ENCODE data around the gene GAS6. TPM values are rescaled to one million over a fixed set of nuclear protein-coding genes. Genes with fewer than 3 reads are reported as not detected.

Gene GAS6
- polyA plus RNA-seq, 3 donors, result 18.9 to 30.6 (median 29.2) TPM

DNA sequence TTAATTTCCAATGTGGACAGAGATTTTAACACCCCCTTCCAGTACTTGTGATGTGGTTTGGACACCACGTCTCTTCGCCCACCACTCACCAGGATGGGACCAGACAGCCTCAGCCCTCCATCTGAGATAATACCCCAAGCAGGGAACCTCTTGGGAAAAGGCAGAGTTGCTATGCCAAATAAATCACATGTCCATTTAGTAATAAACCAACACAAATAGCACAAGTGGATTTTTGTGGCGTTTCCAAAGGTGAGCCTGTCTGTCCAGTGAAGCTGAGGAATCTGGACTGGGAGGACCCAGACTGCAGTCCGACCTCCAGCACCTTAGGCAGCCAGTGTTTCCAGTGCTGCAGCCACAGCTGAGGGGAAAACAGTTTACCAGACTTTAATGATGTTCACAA lies 34.1 kb upstream of the GAS6 start:
- no peak for DNase-seq (ENCODE audit: extremely low read depth in 1 of 11, low read depth in 9 of 11, low spot score in 4 of 11)

DNA sequence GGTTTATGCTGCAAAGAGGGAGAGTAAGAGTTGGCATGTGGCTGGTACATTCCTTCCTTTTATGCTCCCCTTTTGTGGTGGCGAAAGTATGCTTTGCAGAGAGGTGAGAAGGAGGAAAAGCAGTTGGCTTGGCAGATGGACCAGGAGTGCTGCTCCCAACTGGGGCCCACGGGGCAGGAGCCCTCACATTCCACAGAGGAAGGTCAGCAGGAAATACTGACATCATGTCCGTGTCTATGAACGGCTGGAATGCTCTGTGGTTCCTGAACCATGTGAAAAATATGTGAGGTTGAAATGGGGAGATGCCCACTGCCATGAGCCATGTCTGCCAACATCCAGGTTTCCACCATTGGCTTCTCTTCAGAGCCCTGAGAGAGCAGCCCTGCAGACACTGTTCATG lies 33.3 kb upstream of the GAS6 start:
- DNase-seq (ENCODE audit: extremely low read depth in 1 of 11, low read depth in 9 of 11, low spot score in 4 of 11), result no peak

DNA sequence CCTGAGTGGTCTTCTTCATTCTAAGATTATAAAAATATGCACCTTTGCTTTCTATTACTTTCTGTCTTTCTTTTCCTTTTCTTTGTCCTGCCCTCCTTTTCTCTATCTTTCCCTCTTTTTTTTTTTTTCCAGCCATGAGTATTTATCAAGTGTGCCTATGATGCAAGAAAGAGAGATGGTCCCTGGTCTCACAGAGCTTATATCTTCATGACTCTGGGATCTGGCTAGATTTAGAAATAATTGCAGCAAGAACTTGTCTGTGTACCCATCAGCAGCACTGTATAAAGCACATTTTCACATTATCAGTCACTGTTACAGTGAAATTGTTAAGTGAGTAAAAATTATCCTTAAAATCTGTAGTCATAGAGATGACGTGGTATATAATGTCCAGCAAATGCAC lies 31.6 kb upstream of the GAS6 start:
- no peak for DNase-seq (ENCODE audit: extremely low read depth in 1 of 11, low read depth in 9 of 11, low spot score in 4 of 11)

DNA sequence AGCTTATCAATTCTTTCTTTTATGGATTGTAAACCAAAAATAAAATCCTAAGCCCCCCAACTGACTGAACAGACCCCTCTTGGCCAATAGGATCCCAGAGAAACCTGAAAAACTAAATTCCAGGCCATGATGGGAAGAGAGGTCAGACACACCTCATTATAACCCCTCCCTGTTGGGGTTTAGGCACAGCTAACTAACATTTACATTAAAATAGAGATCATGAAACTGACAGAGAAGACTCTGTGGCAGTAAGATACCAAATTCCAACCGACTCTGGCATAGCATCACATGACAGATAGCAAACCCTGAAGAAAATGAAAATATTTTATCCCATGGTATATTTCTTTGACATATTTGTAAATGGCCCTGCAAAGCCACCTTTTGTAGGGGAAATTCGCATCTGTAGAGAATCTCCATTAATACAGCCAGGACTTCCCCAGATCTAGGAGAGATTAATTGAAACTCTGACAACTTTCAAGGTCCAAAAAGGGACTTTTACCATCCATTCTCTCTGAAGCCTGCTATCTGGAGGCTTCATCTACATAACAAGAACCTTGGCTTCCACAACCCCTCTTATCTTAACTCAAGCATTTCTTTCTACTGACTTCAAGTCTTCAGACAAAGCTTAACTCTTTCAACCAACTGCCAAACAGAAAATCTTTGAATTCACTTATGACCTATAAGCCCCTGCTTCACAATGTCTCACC lies 27.1 kb upstream of the GAS6 start:
- no peak for DNase-seq (ENCODE audit: extremely low read depth in 1 of 11, low read depth in 9 of 11, low spot score in 4 of 11)

DNA sequence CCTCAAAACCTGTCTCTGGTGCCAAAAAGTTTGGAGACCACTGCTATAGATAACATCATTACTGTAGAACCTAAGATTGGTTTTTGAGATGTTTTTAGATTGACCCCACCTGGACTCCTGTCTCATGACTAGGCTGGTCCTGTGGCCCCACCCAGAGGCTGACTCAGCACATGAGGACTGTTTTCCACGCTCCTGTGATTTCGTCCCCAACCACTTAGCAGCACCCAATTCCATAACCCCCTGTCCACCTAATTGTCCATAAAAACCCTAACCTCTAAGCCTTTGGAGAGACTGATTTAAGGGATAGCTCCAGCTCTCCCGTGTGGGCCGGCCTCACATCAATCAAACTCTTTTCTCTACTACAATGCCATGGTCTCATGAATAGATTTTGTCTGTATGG lies 25.6 kb upstream of the GAS6 start:
- no peak for DNase-seq (ENCODE audit: extremely low read depth in 1 of 11, low read depth in 9 of 11, low spot score in 4 of 11)

DNA sequence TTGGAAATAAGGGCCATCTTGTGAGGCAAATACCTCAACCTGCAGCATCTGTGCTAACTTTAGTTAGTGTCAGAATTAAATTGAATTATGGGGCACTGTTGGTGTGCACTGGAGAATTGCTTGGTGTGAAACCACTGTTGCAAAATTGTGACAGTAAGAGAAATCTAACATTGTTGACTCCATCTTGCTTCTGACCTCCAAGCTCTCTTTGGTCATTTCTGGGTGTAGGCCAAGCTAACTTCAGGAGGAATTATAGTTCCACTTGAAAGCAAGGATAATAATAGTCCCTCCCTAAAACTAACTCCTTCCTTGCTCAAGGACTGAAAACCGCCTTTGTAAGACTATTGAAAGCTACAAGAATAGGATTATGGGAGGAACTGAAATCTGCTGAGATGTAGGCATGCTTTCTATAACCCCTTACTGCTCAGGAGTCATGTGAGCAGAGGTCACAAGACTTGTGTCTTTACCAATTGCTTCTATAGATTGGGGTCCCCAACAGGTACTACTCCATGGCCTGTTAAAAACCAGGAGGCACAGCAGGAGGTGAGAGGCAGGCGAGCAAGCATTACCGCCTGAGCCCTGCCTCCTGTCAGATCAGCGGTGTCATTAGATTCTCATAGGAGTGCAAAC lies 24.9 kb upstream of the GAS6 start:
- no peak for DNase-seq (ENCODE audit: extremely low read depth in 1 of 11, low read depth in 9 of 11, low spot score in 4 of 11)

DNA sequence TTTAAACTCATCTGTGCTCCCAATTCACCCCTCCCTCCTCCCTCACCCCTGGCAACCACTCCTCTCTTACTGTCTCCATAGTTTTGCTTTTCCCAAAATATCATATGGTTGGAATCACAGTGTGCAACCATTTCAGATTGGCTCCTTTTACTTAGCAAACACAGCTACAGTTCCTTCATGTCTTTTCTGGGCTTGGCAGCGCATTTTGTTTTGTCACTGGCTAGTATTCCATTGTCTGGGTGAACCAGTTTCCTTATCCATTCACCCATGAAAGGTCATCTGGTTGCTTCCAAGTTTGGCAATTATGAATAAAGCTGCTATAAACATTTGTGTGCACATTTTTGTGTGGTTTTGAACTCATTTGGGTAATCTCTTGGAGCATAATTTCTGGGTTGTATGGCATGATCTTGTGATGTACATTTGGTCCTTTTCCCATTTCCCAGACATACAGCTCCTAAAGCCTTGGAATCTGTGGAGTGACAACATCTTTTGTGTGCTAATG lies 23.9 kb upstream of the GAS6 start:
- no peak for DNase-seq (ENCODE audit: extremely low read depth in 1 of 11, low read depth in 9 of 11, low spot score in 4 of 11)

DNA sequence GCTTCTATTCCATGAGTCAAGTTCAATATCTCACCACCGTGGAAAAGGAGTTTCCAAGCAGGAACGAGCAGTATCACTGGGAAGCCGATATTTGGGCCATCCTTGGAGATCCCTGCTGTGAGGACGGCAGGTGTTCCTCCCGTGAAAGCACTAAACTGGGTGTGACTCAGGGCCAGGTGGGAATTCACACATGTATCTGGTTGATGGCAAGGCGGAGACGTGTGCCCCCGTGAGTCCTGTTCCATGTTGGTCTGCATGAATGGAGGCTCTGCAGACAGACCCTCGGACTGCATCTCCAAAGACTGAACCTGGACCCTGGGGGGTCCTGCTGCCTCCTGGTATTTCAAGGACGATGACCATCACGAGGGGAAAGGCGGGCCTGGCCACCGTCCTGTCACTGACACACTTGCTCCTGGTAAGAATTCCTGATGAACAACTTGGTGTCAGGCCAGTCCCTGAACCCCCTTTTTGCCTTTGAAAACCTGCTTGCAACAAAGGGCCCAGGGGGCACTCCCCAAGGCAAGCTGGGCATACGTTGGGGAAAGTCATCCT lies 22.8 kb upstream of the GAS6 start:
- no peak for DNase-seq (ENCODE audit: extremely low read depth in 1 of 11, low read depth in 9 of 11, low spot score in 4 of 11)

DNA sequence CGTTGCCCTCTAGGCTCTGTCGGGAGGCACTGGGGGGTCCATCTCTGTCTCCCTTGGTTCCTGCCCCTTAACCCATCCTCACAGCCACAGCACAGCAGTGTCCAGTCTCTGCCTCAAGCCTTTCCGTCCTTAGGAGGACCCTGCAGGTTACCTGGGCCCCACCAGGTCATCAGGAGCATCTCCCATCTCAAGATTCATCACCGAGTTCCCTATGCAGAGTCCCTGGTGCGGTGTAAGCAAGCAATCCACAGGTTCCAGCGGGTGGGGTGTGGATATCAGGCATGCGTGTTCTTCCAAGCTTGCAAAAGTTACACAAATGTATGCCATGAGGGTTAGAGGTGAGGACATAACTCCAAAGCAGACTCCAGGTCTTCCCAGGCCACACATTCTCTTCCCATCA lies 20.9 kb upstream of the GAS6 start:
- no peak for DNase-seq (ENCODE audit: extremely low read depth in 1 of 11, low read depth in 9 of 11, low spot score in 4 of 11)

DNA sequence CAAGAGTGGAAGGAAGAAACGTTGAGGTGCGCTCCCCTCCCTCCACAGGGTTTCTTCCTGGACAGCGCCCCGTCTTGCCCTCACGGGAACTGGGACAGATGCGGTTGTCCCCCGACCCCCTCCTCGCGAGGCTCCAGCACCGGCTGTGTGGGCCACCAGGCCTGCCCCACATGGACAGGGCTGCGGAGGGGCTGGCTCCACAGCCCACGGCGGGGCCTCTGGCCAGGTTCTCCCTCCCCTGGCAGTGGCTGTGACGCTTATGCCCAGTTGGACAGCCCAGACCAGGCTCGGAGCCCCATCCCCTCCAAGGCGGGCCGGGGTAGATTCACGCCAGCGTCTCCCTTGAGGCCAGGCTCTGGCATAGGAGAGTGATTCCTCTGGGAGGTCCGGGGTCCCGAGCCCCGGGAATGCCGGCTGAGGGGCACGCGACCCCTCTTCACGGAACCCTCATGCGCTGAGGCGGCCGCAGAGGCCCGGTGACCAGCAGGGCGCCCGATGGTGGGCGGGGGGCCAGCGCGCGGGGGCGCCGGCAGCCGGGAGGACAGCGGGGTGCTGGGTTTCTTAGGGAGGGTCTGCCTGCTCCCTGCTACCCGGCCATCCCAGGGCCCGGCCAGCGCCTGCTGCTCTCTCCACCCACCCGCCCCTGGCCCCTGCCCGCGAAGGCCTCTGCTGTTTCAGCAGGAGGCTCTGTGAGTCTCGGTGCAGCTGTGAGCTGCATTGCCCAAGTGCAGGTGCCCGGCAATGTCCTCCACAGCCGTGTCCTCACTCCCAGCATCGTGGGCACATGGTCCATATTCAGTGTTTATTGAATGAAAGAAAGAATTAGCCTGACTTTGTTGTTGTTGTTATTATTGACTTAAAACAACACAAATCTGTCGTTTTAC lies 20.3 kb upstream of the GAS6 start:
- DNase-seq (ENCODE audit: extremely low read depth in 1 of 11, low read depth in 9 of 11, low spot score in 4 of 11), result no peak

DNA sequence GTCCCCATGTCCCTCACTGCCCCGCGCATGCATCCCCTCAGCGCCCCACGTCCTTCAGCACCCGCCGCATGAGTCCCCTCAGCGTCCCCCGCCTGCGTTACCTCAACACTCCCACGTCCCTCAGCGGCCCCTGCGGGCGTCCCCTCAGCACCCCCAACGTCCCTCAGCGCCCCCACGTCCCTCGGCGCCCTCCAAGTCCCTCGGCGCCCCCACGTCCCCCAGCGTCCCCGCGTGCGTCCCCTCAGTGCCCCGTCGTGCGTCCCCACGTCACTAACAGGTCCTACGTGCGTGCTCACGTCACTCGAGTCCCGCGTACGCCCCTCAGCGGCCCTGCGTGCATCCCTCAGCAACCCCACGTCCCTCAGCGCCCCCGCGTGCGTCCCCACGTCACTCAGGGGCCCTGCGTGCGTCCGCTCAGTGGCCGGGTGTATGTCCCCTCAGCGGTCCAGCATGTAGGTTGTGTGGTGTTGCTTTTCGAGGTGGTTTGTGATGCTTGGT lies 19.5 kb upstream of the GAS6 start:
- no peak for DNase-seq (ENCODE audit: extremely low read depth in 1 of 11, low read depth in 9 of 11, low spot score in 4 of 11)

DNA sequence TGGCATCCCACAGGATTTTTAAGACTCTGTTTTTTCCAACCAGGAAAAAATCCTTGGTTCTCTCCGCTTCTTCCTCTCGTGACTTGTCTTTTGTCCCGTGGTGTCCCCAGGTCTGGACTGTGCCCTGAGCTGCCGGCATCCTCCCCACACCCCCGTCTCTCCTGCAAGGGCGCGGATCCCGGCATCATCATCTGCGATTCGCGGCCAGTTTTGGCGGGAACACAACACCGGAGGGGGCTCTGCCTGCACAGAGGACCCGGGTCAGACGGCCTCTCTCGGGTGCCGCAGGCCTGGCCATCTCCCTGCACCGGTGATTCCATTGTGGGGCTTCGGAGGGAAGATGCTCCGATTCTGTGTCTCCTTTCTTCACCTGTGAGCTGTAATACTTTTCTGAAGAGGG lies 18.8 kb upstream of the GAS6 start:
- no peak for DNase-seq (ENCODE audit: extremely low read depth in 1 of 11, low read depth in 9 of 11, low spot score in 4 of 11)

DNA sequence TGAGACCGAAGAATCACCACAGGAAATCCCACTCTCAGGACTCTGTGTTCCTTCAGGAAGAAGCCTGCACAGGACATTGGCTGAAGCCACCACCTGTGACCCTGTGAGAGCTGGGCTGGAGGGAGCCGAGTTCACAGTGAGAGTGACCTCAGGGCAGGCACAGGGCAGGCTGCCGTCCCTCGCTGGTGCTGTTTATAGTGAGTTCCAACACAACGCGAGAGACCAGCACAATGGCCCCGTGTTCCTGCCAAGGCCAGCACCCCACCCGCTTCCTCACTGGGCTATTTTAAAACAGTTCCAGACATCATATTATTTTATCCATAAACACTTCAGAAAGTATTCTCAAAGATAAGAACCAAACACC lies 18.4 kb upstream of the GAS6 start:
- no peak for DNase-seq (ENCODE audit: extremely low read depth in 1 of 11, low read depth in 9 of 11, low spot score in 4 of 11)

DNA sequence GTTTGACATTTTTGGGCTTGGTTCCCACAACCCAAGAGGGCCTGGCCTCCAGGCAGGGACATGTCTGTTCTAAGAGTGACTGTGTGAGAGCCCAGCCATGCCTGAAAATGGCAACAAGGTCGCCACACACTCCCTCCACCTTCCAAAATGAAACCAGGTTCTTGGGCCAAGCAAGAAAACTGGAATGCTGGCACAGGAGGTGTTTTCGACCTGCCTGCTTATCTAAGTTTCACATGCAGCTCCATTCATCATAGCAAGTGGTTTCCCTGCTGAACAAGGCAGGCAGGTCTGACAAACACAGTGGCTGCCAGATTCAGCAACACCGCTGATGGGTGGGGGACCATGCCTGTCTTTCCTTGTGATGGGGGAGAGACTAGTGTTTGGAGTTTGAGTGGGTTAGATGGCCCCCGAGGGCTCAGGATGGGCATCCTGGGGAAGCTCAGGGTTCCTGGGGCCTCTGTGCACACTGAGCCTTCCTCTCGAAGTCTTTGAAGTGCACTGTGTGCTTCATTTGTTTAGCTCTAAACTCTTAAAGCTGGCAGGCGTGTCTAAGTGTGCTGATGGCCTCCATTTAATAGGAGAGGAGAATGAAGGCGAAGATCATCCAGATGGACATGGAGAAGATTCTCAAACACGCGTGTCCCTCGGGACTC lies 17.9 kb upstream of the GAS6 start:
- no peak for DNase-seq (ENCODE audit: extremely low read depth in 1 of 11, low read depth in 9 of 11, low spot score in 4 of 11)

DNA sequence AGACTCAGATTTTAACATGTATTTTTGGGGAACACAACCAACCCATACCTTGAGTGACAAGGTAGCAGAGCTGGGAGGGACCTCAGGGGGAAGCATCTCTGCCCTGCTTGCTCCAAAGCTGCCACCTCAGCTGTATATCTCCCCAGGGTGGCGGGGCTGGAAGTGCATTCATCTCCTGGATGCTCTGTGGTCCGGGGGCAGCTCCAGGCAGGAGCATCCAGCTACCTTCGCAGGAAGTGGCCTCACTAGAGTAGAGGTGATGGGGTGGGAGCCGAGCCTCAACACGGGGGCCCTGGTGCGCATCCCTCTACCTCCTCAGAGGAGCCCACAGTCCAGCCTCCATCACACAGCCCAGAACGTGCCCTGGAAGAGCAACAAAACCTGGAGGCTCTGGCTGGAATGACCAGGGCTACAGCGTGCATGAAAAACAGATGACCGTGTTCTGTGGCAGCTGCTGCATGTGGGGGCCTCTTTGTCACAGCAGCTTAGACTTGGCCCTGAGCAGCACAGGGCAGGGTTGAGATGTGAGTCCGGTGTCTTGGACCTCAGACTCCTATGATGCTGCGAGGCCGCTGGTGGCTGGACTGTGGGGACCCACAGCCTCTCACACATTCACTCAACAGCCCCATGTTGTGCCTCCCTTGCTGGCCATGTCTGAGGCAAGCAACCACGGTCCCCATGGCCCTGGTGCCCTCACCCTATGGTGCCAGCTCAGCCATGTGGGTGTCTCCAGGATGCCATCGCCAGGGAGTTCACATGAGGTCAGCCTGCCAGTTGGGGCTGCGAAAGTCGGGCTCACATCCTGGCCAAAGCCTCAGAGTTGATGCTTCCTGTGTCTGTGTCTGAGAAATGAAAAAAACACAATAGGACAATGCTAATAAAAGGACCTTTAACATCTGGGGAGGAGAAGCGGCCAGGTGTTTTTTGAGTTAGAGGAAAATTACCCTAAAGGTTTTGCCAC lies 17.1 kb upstream of the GAS6 start:
- no peak for DNase-seq (ENCODE audit: extremely low read depth in 1 of 11, low read depth in 9 of 11, low spot score in 4 of 11)

DNA sequence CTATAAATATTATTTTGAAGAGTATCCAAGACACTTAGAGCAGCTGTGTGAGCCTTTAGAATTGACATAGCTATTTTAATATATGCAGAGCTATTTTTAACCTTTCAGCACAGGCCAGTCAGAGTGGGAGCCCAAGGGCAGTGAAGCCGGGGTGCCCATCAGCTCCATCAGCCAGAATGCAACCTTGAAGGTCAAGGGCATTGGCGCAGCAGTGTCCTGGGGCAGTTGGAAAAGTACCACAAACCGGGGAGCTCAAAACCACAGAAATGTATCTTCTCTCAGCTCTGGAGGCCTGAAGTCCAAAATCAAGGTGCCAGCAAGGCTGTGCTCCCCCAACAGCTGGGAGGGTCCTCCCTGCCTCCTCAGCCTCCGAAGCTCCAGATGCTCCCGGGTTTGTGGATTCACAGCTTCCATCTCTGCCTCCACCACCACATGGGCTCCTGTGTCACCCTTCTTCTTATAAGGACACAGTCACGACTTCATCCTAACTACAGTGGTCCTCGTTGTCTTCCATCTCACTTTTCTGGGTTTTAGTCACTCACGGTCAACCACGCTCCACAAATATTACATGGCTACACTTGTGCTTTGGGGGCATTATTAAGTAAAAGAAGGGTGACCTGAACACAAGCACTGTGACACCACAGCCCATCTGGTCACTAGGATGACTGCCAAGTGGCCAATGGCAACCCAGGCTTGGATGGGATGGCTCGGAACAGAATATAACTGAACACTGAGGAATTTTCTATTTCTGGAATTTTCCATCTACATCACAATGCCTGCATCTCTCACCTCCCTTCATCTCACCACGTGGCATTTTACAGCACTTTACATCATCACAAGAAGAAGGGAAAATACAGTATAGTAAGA lies 15.9 kb upstream of the GAS6 start:
- DNase-seq (ENCODE audit: extremely low read depth in 1 of 11, low read depth in 9 of 11, low spot score in 4 of 11), result no peak

DNA sequence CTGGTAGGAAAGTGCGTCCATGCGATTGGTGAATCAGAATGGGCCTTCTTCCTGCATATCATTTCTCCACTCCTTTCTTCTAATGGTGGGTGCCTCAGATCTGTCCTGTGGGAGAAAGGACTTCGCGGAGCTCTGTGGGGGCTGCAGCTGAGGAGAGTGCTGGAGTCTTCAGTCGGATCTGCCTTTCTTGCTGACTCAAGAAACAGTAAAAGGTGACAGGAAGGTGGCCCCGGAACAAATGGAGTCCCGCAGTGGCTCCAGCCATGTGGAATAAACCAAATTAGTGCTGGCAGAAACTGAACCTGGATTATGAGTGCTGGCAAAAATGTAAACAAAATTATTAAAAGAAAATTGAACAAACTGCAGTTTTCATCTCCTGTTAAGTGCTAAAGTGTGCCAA lies 15.1 kb upstream of the GAS6 start:
- DNase-seq (ENCODE audit: extremely low read depth in 1 of 11, low read depth in 9 of 11, low spot score in 4 of 11), result no peak
